Stimulated activated memory B cell treated with anti-CD40 and anti-IgM and Interleukin-4, amounts not matched to agents 10 μg/mL and 1 μg/mL and 100 μg/mL, for 72 hours (primary cell): ENCODE results near the gene DNAH8.
A peak's percentile ranks its signal among the peaks of the same experiment; 100 is the strongest.

ENCODE experiments used
- ATAC-seq: fragments of 150-1000 bp; cut with Tn5 transposase; 2 replicates; pipeline ENCODE4 v1.10.0; 2021
- H3K27ac Mint-ChIP-seq: one replicate; pipeline ENCODE4 v1.8.0; 2022; ENCODE audit warnings: mild to moderate bottlenecking, mixed read lengths
- H3K27me3 Mint-ChIP-seq: one replicate; pipeline ENCODE4 v1.8.0; 2022; ENCODE audit warnings: mixed read lengths
- H3K36me3 Mint-ChIP-seq: one replicate; pipeline ENCODE4 v1.8.0; 2022; ENCODE audit warnings: mixed read lengths
- H3K4me1 Mint-ChIP-seq: one replicate; pipeline ENCODE4 v1.8.0; 2022; ENCODE audit warnings: mixed read lengths
- H3K4me3 Mint-ChIP-seq: one replicate; pipeline ENCODE4 v1.8.0; 2022; ENCODE audit warnings: mild to moderate bottlenecking, moderate library complexity, mixed read lengths
- H3K9me3 Mint-ChIP-seq: one replicate; pipeline ENCODE4 v1.8.0; 2022; ENCODE audit warnings: mixed read lengths

Gene DNAH8

GRCh38 chr6:39077882-39078594, 362.9 kb downstream of the DNAH8 start:
- Mint-ChIP-seq H3K27ac (no peak overlapping the region), H3K9me3 (no peaks in the 10 kb centered on the region), H3K4me3 (no peak overlapping the region), H3K27me3 (peaks cover 16% of the 10 kb centered on the region), H3K36me3 (no peaks in the 10 kb centered on the region), H3K4me1 (peaks cover 10% of the 10 kb centered on the region)
- ATAC-seq, result peak; percentile 17

GRCh38 chr6:39078695-39079094, 363.6 kb downstream of the DNAH8 start:
- no peaks in the 10 kb centered on the region for H3K9me3 Mint-ChIP-seq
- peaks cover 23% of the 10 kb centered on the region for H3K27me3 Mint-ChIP-seq
- no peak for ATAC-seq
- H3K36me3 Mint-ChIP-seq, result no peaks in the 10 kb centered on the region
- no peak overlapping the region for H3K4me3 Mint-ChIP-seq
- peaks cover 14% of the 10 kb centered on the region for H3K4me1 Mint-ChIP-seq
- no peak overlapping the region for H3K27ac Mint-ChIP-seq

- H3K4me3 Mint-ChIP-seq, result no peak overlapping the region
- no peaks in the 10 kb centered on the region for H3K9me3 Mint-ChIP-seq
- H3K4me1 Mint-ChIP-seq, result peaks cover 14% of the 10 kb centered on the region
- H3K36me3 Mint-ChIP-seq, result no peaks in the 10 kb centered on the region
- no peak for ATAC-seq
- no peak overlapping the region for H3K27ac Mint-ChIP-seq
- H3K27me3 Mint-ChIP-seq, result peaks cover 27% of the 10 kb centered on the region
Measured at GRCh38 chr6:39079197-39080125, 364.4 kb downstream of the DNAH8 start.
